Testis (tissue), 2 donors: ENCODE data around the gene AAR2.

Experiments used
- CTCF ChIP-seq, 3 experiments: fragments of 450-650 bp in 2 of 3; fragments of 200-600 bp in 1 of 3; sonication (generic) in 1 of 3; IDR thresholded peaks; one replicate each; pipeline ENCODE4 v1.5.1; 2016 to 2019; ENCODE audit warnings: antibody characterized with exemption in 3 of 3, mild to moderate bottlenecking in 2 of 3, moderate library complexity in 1 of 3
- POLR2A ChIP-seq: fragments of 450-650 bp; IDR thresholded peaks from one replicate; pipeline ENCODE4 v1.6.1; 2017; ENCODE audit warnings: antibody characterized with exemption, mild to moderate bottlenecking, moderate library complexity

- TF ChIP-seq POLR2A, result no peak
- TF ChIP-seq CTCF (IDR thresholded peaks at IDR 0.05), result no peak
Observed at GRCh38 chr20:36243726-36244125, 7.4 kb downstream of the AAR2 start.
